HG02943 (cell line): Measurements from ENCODE around the gene ANLN.

ENCODE experiments used
- ATAC-seq: cut with Tn5 transposase; IDR thresholded peaks from one replicate; pipeline ENCODE4 v1.9.1; 2021; ENCODE audit warnings: mild to moderate bottlenecking, low read depth, moderate library complexity; ENCODE audit not compliant: unreplicated experiment

Gene ANLN

GRCh38 chr7:36389371-36390198, at the start of gene ANLN:
Gene ANLN, plus strand, starts transcription at chr7:36389862. Its CDS starts 165 bp downstream, at chr7:36390027.
- peak; percentile 70 for ATAC-seq

GRCh38 chr7:36343548-36343947, 46.1 kb upstream of the ANLN start:
- no peak for ATAC-seq

GRCh38 chr7:36344622-36345021, 45.0 kb upstream of the ANLN start:
- ATAC-seq: no peak

- no peak for ATAC-seq
Observed at GRCh38 chr7:36346260-36346831, 43.3 kb upstream of the ANLN start.

- no peak for ATAC-seq
Observed at GRCh38 chr7:36348256-36348655, 41.4 kb upstream of the ANLN start.

GRCh38 chr7:36348771-36349170, 40.9 kb upstream of the ANLN start:
- ATAC-seq: no peak

- ATAC-seq: no peak
Observed at GRCh38 chr7:36349626-36350025, 40.0 kb upstream of the ANLN start.

GRCh38 chr7:36355490-36355889, 34.2 kb upstream of the ANLN start:
- ATAC-seq: no peak

- no peak for ATAC-seq
Observed at GRCh38 chr7:36357054-36357453, 32.6 kb upstream of the ANLN start.

GRCh38 chr7:36358589-36358988, 31.1 kb upstream of the ANLN start:
- no peak for ATAC-seq

GRCh38 chr7:36360244-36360643, 29.4 kb upstream of the ANLN start:
- ATAC-seq: no peak

GRCh38 chr7:36361227-36361626, 28.4 kb upstream of the ANLN start:
- no peak for ATAC-seq

GRCh38 chr7:36363515-36363914, 26.1 kb upstream of the ANLN start:
- no peak for ATAC-seq

GRCh38 chr7:36366005-36366717, 23.5 kb upstream of the ANLN start:
- ATAC-seq: no peak

GRCh38 chr7:36366718-36367560, 22.7 kb upstream of the ANLN start:
- ATAC-seq: peak; percentile 96

GRCh38 chr7:36367561-36368077, 22.0 kb upstream of the ANLN start:
- ATAC-seq: no peak

- no peak for ATAC-seq
Observed at GRCh38 chr7:36368496-36368895, 21.2 kb upstream of the ANLN start.

GRCh38 chr7:36369171-36369570, 20.5 kb upstream of the ANLN start:
- ATAC-seq: no peak

- ATAC-seq: no peak
Observed at GRCh38 chr7:36370046-36370445, 19.6 kb upstream of the ANLN start.

GRCh38 chr7:36372156-36372555, 17.5 kb upstream of the ANLN start:
- no peak for ATAC-seq
